Measurements from ENCODE around the gene SDHA.

DNA sequence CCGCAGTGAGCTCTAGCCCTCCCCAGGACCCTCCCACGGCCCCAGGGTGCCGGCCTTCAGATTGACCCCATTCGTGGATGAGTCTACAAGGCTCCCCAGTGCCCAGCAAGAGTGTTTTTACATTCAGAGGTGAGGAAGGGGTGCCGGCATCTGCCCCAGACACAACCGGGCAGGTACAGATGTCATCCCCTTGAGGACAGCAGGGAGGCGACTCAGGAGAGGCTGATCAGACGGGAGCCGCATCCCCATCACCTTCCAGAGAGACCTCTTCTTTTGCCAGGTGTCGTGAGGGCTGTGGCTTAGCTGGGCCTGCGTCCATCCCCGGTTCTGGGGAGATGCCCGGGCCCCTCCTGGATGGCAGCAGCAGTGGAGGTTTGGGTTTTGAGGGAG lies 31.1 kb upstream of the SDHA start:
- TF ChIP-seq CTCF (IDR thresholded peaks at IDR 0.05) (no peak), POLR2A (IDR thresholded peaks at IDR 0.05) (no peak)
